HG03196 (cell line): ENCODE measurements around the gene FAM53A.
"Not testable (repeated sequence)": the region's sequence is repeated elsewhere in the genome, so short reads cannot be mapped to it uniquely, and the experiment has no call there.

Source experiments
- ATAC-seq: cut with Tn5 transposase; IDR thresholded peaks from one replicate; pipeline ENCODE4 v1.9.1; 2021; ENCODE audit not compliant: unreplicated experiment

FAM53A gene

GRCh38 chr4:1641671-1642070 is 42.4 kb downstream of the FAM53A start:
- no peak for ATAC-seq

- ATAC-seq: not testable (repeated sequence)
Observed at GRCh38 chr4:1640716-1641503, 43.2 kb downstream of the FAM53A start.

- ATAC-seq: no peak
Observed at GRCh38 chr4:1640190-1640589, 43.9 kb downstream of the FAM53A start.

- ATAC-seq: no peak
Observed at GRCh38 chr4:1639299-1639868, 44.7 kb downstream of the FAM53A start.

GRCh38 chr4:1638873-1639272 is 45.2 kb downstream of the FAM53A start:
- no peak for ATAC-seq

- ATAC-seq: no peak
Observed at GRCh38 chr4:1638272-1638598, 45.9 kb downstream of the FAM53A start.

GRCh38 chr4:1637580-1638271 is 46.4 kb downstream of the FAM53A start:
- no peak for ATAC-seq

- no peak for ATAC-seq
Observed at GRCh38 chr4:1636490-1637211, 47.5 kb downstream of the FAM53A start.

- ATAC-seq: no peak
Observed at GRCh38 chr4:1635464-1635863, 48.6 kb downstream of the FAM53A start.

GRCh38 chr4:1633993-1634392 is 50.1 kb downstream of the FAM53A start:
- no peak for ATAC-seq

- ATAC-seq: no peak
Observed at GRCh38 chr4:1632109-1633104, 51.7 kb downstream of the FAM53A start.

- no peak for ATAC-seq
Observed at GRCh38 chr4:1631136-1631535, 53.0 kb downstream of the FAM53A start.

GRCh38 chr4:1630266-1630665 is 53.8 kb downstream of the FAM53A start:
- no peak for ATAC-seq

GRCh38 chr4:1629699-1630083 is 54.4 kb downstream of the FAM53A start:
- ATAC-seq: no peak

GRCh38 chr4:1628892-1629698 is 55.0 kb downstream of the FAM53A start:
- ATAC-seq: no peak

GRCh38 chr4:1627417-1628313 is 56.4 kb downstream of the FAM53A start:
- no peak for ATAC-seq

- ATAC-seq: no peak
Observed at GRCh38 chr4:1626941-1627340, 57.2 kb downstream of the FAM53A start.

- ATAC-seq: no peak
Observed at GRCh38 chr4:1626151-1626550, 58.0 kb downstream of the FAM53A start.
